Stimulated activated naive CD8-positive, alpha-beta T cell treated with anti-CD3 and anti-CD28 coated beads, Interleukin-15, Interleukin-2, amounts not matched to agents 100 ng/mL and 50 ng/mL, for 24 hours (primary cell): Measurements from ENCODE around the gene USF1.
A peak's percentile ranks its signal among the peaks of the same experiment; 100 is the strongest.
"Not testable (repeated sequence)": the region's sequence is repeated elsewhere in the genome, so short reads cannot be mapped to it uniquely, and the experiment has no call there.

Experiments used
- H3K27ac Mint-ChIP-seq: one replicate; pipeline ENCODE4 v1.8.0; 2021; ENCODE audit warnings: mild to moderate bottlenecking, mixed read lengths
- H3K27me3 Mint-ChIP-seq: one replicate; pipeline ENCODE4 v1.8.0; 2021; ENCODE audit warnings: mixed read lengths
- H3K36me3 Mint-ChIP-seq: one replicate; pipeline ENCODE4 v1.8.0; 2021; ENCODE audit warnings: low read depth, mixed read lengths
- H3K4me1 Mint-ChIP-seq: one replicate; pipeline ENCODE4 v1.8.0; 2021; ENCODE audit warnings: low read depth, mixed read lengths
- H3K4me3 Mint-ChIP-seq: one replicate; pipeline ENCODE4 v1.8.0; 2021; ENCODE audit warnings: mild to moderate bottlenecking, mixed read lengths
- H3K9me3 Mint-ChIP-seq: one replicate; pipeline ENCODE4 v1.8.0; 2021; ENCODE audit warnings: mixed read lengths

USF1 gene

GRCh38 chr1:161021165-161021969 is 24.4 kb downstream of the USF1 start:
- Mint-ChIP-seq H3K36me3 (peaks cover 8% of the 10 kb centered on the region), H3K9me3 (no peaks in the 10 kb centered on the region), H3K4me1 (peaks cover 54% of the 10 kb centered on the region), H3K27ac (peak overlapping the region; percentile 32), H3K27me3 (no peaks in the 10 kb centered on the region), H3K4me3 (peak overlapping the region; percentile 88)

DNA sequence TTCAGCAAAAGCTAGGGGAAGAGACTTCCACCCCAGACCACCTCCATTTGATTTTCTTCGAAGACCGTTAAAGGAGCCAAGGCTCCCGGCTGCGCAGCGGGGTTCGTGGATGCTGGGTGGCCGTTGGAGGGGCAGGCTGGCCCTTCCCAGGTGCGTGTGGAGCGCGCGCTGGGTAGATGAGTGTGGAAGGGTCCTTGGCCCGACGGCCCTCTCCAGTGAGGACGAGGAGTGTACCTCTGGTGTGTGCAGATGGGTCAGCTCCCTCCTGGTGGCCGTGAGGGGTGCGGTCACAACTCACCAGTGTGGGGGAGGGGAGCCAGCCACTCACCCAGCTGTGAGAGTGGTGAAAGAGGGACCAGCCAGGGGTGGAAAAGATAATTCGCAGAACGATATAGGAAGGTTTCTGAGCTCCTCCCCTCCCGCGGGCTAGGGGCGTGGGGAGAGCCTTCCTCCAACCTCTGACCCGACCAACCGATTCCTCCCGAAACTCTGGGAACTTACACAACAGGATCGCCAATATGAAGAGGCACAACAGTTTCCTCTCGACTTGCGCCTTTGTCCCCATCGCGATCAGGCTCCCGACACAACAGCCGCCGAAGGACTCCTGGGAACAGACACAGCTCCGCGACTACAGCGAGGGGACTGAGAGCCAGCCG is 25.1 kb downstream of the USF1 start, which contains the start of gene F11R:
F11R (minus strand) TSS at position 644 of the 656 bp plus-strand sequence; CDS start at position 565, 79 bp downstream.
- peaks cover 54% of the 10 kb centered on the region for H3K4me1 Mint-ChIP-seq

DNA sequence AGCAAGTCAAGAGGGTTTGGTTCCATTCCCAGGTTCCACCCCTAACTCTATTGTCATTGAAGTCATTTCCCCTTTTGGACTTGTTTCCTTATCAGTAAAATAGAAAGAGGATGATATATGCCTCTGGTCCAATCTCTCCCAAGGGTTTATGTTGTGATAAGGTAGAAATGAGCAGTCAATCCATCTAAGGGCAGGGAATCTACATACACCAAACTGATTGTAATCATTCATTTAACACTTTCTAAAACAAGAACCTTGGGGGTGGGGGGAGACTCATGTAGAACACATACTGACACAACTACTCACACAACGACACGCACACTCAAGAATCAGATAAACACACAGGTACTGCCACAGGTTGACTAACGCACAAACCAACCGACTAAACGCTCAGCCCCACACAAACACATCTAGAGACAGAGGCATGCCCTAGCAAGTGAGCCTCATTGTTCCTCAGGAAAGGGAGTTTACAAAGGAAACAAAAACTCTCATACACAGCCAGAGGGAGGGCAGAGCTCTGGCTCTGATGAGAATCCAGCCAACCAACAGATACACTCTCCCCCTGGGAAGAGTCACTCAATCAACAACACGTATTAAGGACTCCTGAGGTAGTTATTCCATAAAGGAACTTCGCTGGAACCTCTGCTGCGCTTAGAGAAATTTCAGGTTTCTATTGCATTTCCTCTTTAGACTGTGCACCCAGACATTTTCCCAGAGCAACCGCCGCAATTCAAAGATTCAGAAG is 25.9 kb downstream of the USF1 start:
- Mint-ChIP-seq H3K4me1 (peaks cover 54% of the 10 kb centered on the region), H3K9me3 (no peaks in the 10 kb centered on the region), H3K27ac (peak overlapping the region; percentile 32), H3K4me3 (peak overlapping the region; percentile 88), H3K27me3 (no peaks in the 10 kb centered on the region), H3K36me3 (peaks cover 8% of the 10 kb centered on the region)

More for the DNA sequence above, 25.1 kb downstream of the USF1 start, which contains the start of gene F11R:
- no peaks in the 10 kb centered on the region for H3K27me3 Mint-ChIP-seq
- H3K36me3 Mint-ChIP-seq = peaks cover 8% of the 10 kb centered on the region
- peak within 1 kb of the TSS; percentile 88 for H3K4me3 Mint-ChIP-seq
- H3K27ac Mint-ChIP-seq = peak within 1 kb of the TSS; percentile 32
- no peaks in the 10 kb centered on the region for H3K9me3 Mint-ChIP-seq

GRCh38 chr1:161019111-161019660 is 26.6 kb downstream of the USF1 start:
- not testable (repeated sequence) for H3K36me3 Mint-ChIP-seq, H3K27me3 Mint-ChIP-seq, H3K4me3 Mint-ChIP-seq, H3K9me3 Mint-ChIP-seq
- H3K27ac Mint-ChIP-seq = peak overlapping the region; percentile 34
- H3K4me1 Mint-ChIP-seq = peaks cover 58% of the 10 kb centered on the region

GRCh38 chr1:161018631-161018930 is 27.2 kb downstream of the USF1 start:
- peaks cover 64% of the 10 kb centered on the region for H3K4me1 Mint-ChIP-seq
- no peak overlapping the region for H3K4me3 Mint-ChIP-seq
- peaks cover 8% of the 10 kb centered on the region for H3K36me3 Mint-ChIP-seq
- no peak overlapping the region for H3K27ac Mint-ChIP-seq
- no peaks in the 10 kb centered on the region for H3K27me3 Mint-ChIP-seq
- no peaks in the 10 kb centered on the region for H3K9me3 Mint-ChIP-seq

DNA sequence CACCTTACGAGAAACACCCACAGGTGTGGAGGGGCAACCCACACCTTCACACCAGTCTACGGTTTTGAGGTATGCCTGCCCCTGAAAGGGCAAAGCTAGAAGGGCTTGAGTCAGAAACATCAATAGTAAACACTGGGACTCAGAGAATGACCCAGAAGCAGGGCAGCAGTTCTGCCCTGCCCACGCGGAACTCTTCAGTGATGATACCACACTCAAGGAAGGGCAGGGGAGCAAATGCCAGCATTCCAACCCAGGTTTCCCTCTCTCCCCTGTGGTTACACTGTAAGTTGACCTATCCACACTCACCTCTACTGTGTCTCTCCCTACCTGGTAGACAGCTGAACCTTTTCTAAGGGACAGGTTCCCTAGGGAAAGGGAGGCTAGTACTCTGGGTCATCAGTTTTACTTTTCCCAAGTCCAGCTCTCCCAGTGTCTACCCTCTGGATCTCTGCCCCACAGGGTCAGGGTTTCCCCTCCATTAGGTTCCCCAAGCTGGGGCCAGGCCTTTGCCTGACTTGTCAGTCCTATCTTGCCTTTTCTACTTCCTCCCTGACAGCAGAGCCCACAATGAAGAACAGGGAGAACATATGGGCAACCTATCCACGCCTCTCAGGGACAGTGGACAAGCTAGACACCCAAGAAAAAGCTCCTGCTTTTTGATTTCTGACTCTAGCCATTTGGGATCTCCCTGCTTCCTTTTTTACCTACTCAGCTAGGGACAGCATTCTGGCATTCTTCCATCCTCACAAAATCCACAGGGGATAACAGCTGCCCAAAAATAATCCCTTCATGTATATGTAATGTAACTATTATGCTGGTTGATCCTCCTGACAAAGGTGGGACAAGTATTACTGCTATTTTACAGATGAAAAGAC is 27.8 kb downstream of the USF1 start:
- Mint-ChIP-seq H3K4me3 (no peak overlapping the region), H3K27ac (no peak overlapping the region), H3K27me3 (no peaks in the 10 kb centered on the region), H3K9me3 (no peaks in the 10 kb centered on the region), H3K4me1 (peaks cover 70% of the 10 kb centered on the region), H3K36me3 (peaks cover 8% of the 10 kb centered on the region)

GRCh38 chr1:161017181-161017580 is 28.6 kb downstream of the USF1 start:
- not testable (repeated sequence) for H3K4me3 Mint-ChIP-seq

DNA sequence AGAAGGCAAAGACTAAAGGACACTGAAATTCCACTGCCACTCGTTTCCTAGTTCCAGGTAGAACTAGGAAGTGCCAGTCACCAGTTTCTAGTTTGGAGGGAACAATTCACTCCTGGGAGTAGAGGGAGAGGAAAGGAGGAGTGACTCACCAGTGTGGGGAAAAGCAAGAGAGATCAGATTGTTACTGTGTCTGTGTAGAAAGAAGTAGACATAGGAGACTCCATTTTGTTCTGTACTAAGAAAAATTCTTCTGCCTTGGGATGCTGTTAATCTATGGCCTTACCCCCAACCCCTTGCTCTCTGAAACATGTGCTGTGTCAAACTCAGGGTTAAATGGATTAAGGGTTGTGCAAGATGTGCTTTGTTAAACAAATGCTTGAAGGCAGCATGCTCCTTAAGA is 29.1 kb downstream of the USF1 start:
- not testable (repeated sequence) for H3K4me3 Mint-ChIP-seq, H3K27me3 Mint-ChIP-seq, H3K36me3 Mint-ChIP-seq, H3K9me3 Mint-ChIP-seq
- H3K4me1 Mint-ChIP-seq = peaks cover 71% of the 10 kb centered on the region
- H3K27ac Mint-ChIP-seq = peak overlapping the region; percentile 66

More at GRCh38 chr1:161017181-161017580, 28.6 kb downstream of the USF1 start:
- H3K27ac Mint-ChIP-seq, H3K27me3 Mint-ChIP-seq, H3K36me3 Mint-ChIP-seq, H3K9me3 Mint-ChIP-seq: not testable (repeated sequence)
- H3K4me1 Mint-ChIP-seq = peaks cover 71% of the 10 kb centered on the region

GRCh38 chr1:161013488-161014230 is 32.1 kb downstream of the USF1 start:
- H3K9me3 Mint-ChIP-seq = no peaks in the 10 kb centered on the region
- H3K27ac Mint-ChIP-seq = peak overlapping the region; percentile 85
- peaks cover 53% of the 10 kb centered on the region for H3K4me1 Mint-ChIP-seq
- peak overlapping the region; percentile 80 for H3K4me3 Mint-ChIP-seq
- no peaks in the 10 kb centered on the region for H3K36me3 Mint-ChIP-seq
- no peaks in the 10 kb centered on the region for H3K27me3 Mint-ChIP-seq

- Mint-ChIP-seq H3K4me1 (peaks cover 47% of the 10 kb centered on the region), H3K27ac (peak overlapping the region; percentile 85), H3K9me3 (no peaks in the 10 kb centered on the region), H3K4me3 (peak overlapping the region; percentile 80), H3K36me3 (no peaks in the 10 kb centered on the region), H3K27me3 (no peaks in the 10 kb centered on the region)
These were observed 32.7 kb downstream of the USF1 start for GRCh38 chr1:161013131-161013487.

DNA sequence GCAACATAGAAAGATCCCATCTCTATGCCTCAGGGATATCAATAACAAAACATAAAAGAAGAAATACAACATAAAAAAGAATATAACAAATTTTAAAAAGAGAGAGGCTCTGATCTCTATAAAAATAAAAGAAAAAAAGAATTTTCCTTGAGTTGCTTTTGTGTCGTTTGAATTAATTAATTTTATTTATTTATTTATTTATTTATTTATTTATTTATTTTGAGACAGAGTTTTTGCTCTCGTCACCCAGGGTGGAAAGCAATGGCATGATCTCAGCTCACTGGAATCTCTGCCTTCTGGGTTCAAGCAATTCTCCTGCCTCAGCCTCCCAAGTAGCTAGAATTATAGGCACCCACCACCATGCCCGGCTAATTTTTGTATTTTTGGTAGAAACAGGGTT is 33.4 kb downstream of the USF1 start:
- Mint-ChIP-seq H3K9me3 (no peaks in the 10 kb centered on the region), H3K36me3 (no peaks in the 10 kb centered on the region), H3K27me3 (no peaks in the 10 kb centered on the region), H3K4me1 (peaks cover 42% of the 10 kb centered on the region), H3K4me3 (no peak overlapping the region), H3K27ac (no peak overlapping the region)

GRCh38 chr1:161009602-161010211 is 36.1 kb downstream of the USF1 start:
- H3K4me1 Mint-ChIP-seq = peaks cover 34% of the 10 kb centered on the region
- H3K36me3 Mint-ChIP-seq = no peaks in the 10 kb centered on the region
- no peaks in the 10 kb centered on the region for H3K9me3 Mint-ChIP-seq
- no peak overlapping the region for H3K4me3 Mint-ChIP-seq
- no peak overlapping the region for H3K27ac Mint-ChIP-seq
- H3K27me3 Mint-ChIP-seq = no peaks in the 10 kb centered on the region

GRCh38 chr1:161008869-161009510 is 36.8 kb downstream of the USF1 start:
- H3K27ac Mint-ChIP-seq = no peak overlapping the region
- H3K9me3 Mint-ChIP-seq = no peaks in the 10 kb centered on the region
- H3K27me3 Mint-ChIP-seq = no peaks in the 10 kb centered on the region
- H3K4me1 Mint-ChIP-seq = peaks cover 28% of the 10 kb centered on the region
- H3K4me3 Mint-ChIP-seq = no peak overlapping the region
- no peaks in the 10 kb centered on the region for H3K36me3 Mint-ChIP-seq
